HepG2 (cell line): ENCODE results near the gene OPRL1. TPM values are rescaled to one million over a fixed set of nuclear protein-coding genes. Genes with fewer than 3 reads are reported as not detected.
A peak's percentile ranks its signal among the peaks of the same experiment; 100 is the strongest.

Experiments
- CREM ChIP-seq, 2 experiments: sonication (generic) in 1 of 2; formaldehyde crosslinking in 1 of 2; IDR thresholded peaks; 2 replicates each; pipeline versions ENCODE4 v1.4.0 to v1.6.1; 2016 to 2020; ENCODE audit warnings: antibody characterized with exemption in 1 of 2, mild to moderate bottlenecking in 1 of 2, missing genetic modification reagents in 1 of 2
- E2F1 ChIP-seq: sonication (generic); formaldehyde crosslinking; IDR thresholded peaks from 2 replicates; pipeline ENCODE4 v1.5.0; 2020; ENCODE audit warnings: missing genetic modification reagents
- GLMP ChIP-seq: sonication (generic); formaldehyde crosslinking; IDR thresholded peaks from 2 replicates; pipeline ENCODE4 v1.9.0; 2021; ENCODE audit warnings: missing genetic modification reagents, mild to moderate bottlenecking, borderline replicate concordance
- KLF16 ChIP-seq, 2 experiments: sonication (generic) in 1 of 2; formaldehyde crosslinking in 1 of 2; IDR thresholded peaks; 2 replicates each; pipeline versions ENCODE4 v1.6.1 to v1.8.0; 2016 to 2023; ENCODE audit warnings: missing genetic modification reagents in 2 of 2, missing compliant biosample characterization in 1 of 2
- MLX ChIP-seq: IDR thresholded peaks from 2 replicates; pipeline ENCODE4 v1.6.1; 2016
- NR2F1 ChIP-seq, 2 experiments: fragments of 450-650 bp in 1 of 2; formaldehyde crosslinking in 1 of 2; IDR thresholded peaks; 2 replicates each; pipeline versions ENCODE4 v1.5.0 to v1.6.1; 2016 to 2020; ENCODE audit warnings: mild to moderate bottlenecking in 1 of 2, missing compliant biosample characterization in 1 of 2, missing genetic modification reagents in 1 of 2, moderate library complexity in 1 of 2
- POLR2G ChIP-seq: fragments of 200-400 bp; formaldehyde crosslinking; IDR thresholded peaks from 2 replicates; pipeline ENCODE4 v1.6.1; 2018; ENCODE audit warnings: mild to moderate bottlenecking, low read depth, low read length, moderate library complexity
- RARG ChIP-seq: sonication (generic); formaldehyde crosslinking; IDR thresholded peaks from 2 replicates; pipeline ENCODE4 v1.4.0; 2020; ENCODE audit warnings: low read depth, mild to moderate bottlenecking, missing genetic modification reagents
- RORA ChIP-seq: sonication (generic); formaldehyde crosslinking; IDR thresholded peaks from 2 replicates; pipeline ENCODE4 v1.5.0; 2020; ENCODE audit warnings: mild to moderate bottlenecking, missing genetic modification reagents, moderate library complexity
- SIX4 ChIP-seq: sonication (generic); formaldehyde crosslinking; IDR thresholded peaks from 2 replicates; pipeline ENCODE4 v1.4.0; 2020; ENCODE audit warnings: missing genetic modification reagents
- TBX2 ChIP-seq: sonication (generic); formaldehyde crosslinking; IDR thresholded peaks from 2 replicates; pipeline ENCODE4 v1.5.0; 2020; ENCODE audit warnings: missing genetic modification reagents, mild to moderate bottlenecking, borderline replicate concordance
- TOPORS ChIP-seq: sonication (generic); formaldehyde crosslinking; IDR thresholded peaks from 2 replicates; pipeline ENCODE4 v1.8.0; 2023; ENCODE audit warnings: mild to moderate bottlenecking, missing genetic modification reagents
- ZMYM3 ChIP-seq: sonication (generic); formaldehyde crosslinking; IDR thresholded peaks from 2 replicates; pipeline ENCODE4 v1.5.1; 2020; ENCODE audit warnings: mild to moderate bottlenecking, missing genetic modification reagents
- ZNF180 ChIP-seq: sonication (generic); formaldehyde crosslinking; IDR thresholded peaks from 2 replicates; pipeline ENCODE4 v1.4.0; 2020; ENCODE audit warnings: low read depth, missing genetic modification reagents, borderline replicate concordance
- ZNF225 ChIP-seq: sonication (generic); formaldehyde crosslinking; IDR thresholded peaks from 2 replicates; pipeline ENCODE4 v1.4.0; 2020; ENCODE audit warnings: mild to moderate bottlenecking, missing genetic modification reagents
- ZNF629 ChIP-seq: sonication (generic); formaldehyde crosslinking; conservative IDR thresholded peaks from 2 replicates; pipeline ENCODE4 v1.5.0; 2020; ENCODE audit warnings: missing genetic modification reagents
- ZNF709 ChIP-seq: sonication (generic); formaldehyde crosslinking; IDR thresholded peaks from 2 replicates; pipeline ENCODE4 v1.5.0; 2020; ENCODE audit warnings: mild to moderate bottlenecking, missing genetic modification reagents
- ZNF749 ChIP-seq: sonication (generic); formaldehyde crosslinking; IDR thresholded peaks from 2 replicates; pipeline ENCODE4 v1.8.0; 2022; ENCODE audit warnings: mild to moderate bottlenecking, missing genetic modification reagents, moderate library complexity, borderline replicate concordance
- ZNF761 ChIP-seq: sonication (generic); formaldehyde crosslinking; conservative IDR thresholded peaks from 2 replicates; pipeline ENCODE4 v1.4.0; 2020; ENCODE audit warnings: mild to moderate bottlenecking, missing genetic modification reagents
- ZNF777 ChIP-seq: sonication (generic); formaldehyde crosslinking; IDR thresholded peaks from 2 replicates; pipeline ENCODE4 v1.4.0; 2020; ENCODE audit warnings: missing genetic modification reagents
- ZNF850 ChIP-seq: sonication (generic); formaldehyde crosslinking; conservative IDR thresholded peaks from 2 replicates; pipeline ENCODE4 v1.9.0; 2021; ENCODE audit warnings: mild to moderate bottlenecking, missing genetic modification reagents
- ZNF878 ChIP-seq: sonication (generic); formaldehyde crosslinking; IDR thresholded peaks from 2 replicates; pipeline ENCODE4 v1.8.1; 2023; ENCODE audit warnings: mild to moderate bottlenecking, missing genetic modification reagents, moderate library complexity
- polyA plus RNA-seq, 8 experiments: library from polyadenylated mRNA; depleted of rRNA in 3 of 8; stranded (reverse) in 7 of 8; unstranded in 1 of 8; fragments of >200 nt; fragmentation: Illumina TruSeq in 4 of 8; extraction: Trizol in 4 of 8; gene quantifications; 2 replicates each; pipeline versions ENCODE4 v1.2.1 to v1.2.3, GENCODE V29; 2011 to 2016; ENCODE audit warnings: low read depth in 4 of 8, missing spikeins in 1 of 8, mixed read lengths in 1 of 8; ENCODE audit not compliant: insufficient read depth in 1 of 8
- total RNA-seq, 5 experiments: library from RNA; depleted of rRNA; stranded (reverse); fragments of >200 nt; fragmentation: Illumina TruSeq; extraction: Trizol; gene quantifications; 2 replicates each; pipeline ENCODE4 v1.2.3, GENCODE V29; 2016; ENCODE audit warnings: low read depth in 1 of 5
- TF ChIP-seq, protein P1 (sequence below): fragments of 450-650 bp; IDR thresholded peaks from 2 replicates; pipeline ENCODE4 v1.6.1; 2016
- TF ChIP-seq, protein P2 (sequence below): sonication (generic); formaldehyde crosslinking; IDR thresholded peaks from 2 replicates; pipeline ENCODE4 v1.4.0; 2020; ENCODE audit warnings: missing genetic modification reagents

The OPRL1 gene
- total and polyA plus RNA-seq, 2 of the 13 experiments (the other 11 are each of a cell fraction or from before 2014, with no cell fraction given) = 0.35 to 0.71 TPM

DNA sequence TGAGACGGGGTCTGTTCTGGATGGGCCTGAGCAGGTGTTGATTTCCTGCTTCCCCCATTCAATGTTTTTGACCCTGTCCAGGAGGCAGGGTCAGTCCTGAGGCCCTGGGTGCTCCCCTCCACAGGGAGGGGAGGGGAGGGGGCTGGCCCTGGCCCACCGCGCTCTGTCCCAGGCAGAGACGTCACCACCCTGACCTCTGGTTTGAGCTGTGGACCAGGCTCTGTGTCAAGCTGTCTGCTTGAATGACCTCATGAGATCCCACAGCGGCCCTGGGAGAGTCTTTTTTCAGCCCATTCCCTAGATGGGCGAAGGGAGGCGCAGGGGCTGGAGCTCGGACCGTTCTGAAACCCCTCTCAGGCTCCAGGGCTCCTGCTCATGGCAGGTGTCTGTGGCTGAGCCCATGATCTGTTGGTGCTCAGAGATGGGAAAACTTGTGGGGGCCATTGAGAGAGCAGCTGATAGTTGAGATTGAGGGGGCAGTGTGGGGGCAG is 13.2 kb downstream of the OPRL1 start (continued):
- no peak for TF ChIP-seq TOPORS
- TF ChIP-seq ZNF878 (CRISPR knock-in tag) = no peak
- TF ChIP-seq ZNF225 (CRISPR knock-in tag) = no peak
- no peak for TF ChIP-seq MLX (CRISPR knock-in tag)
- no peak for TF ChIP-seq POLR2G
- TF ChIP-seq NR2F1 (CRISPR knock-in tag; IDR thresholded peaks at IDR 0.05) = no peak
- no peak for TF ChIP-seq ZNF777 (CRISPR knock-in tag)
- no peak for TF ChIP-seq ZNF709 (CRISPR knock-in tag)
- TF ChIP-seq, protein P1, sequence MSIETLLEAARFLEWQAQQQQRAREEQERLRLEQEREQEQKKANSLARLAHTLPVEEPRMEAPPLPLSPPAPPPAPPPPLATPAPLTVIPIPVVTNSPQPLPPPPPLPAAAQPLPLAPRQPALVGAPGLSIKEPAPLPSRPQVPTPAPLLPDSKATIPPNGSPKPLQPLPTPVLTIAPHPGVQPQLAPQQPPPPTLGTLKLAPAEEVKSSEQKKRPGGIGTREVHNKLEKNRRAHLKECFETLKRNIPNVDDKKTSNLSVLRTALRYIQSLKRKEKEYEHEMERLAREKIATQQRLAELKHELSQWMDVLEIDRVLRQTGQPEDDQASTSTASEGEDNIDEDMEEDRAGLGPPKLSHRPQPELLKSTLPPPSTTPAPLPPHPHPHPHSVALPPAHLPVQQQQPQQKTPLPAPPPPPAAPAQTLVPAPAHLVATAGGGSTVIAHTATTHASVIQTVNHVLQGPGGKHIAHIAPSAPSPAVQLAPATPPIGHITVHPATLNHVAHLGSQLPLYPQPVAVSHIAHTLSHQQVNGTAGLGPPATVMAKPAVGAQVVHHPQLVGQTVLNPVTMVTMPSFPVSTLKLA = no peak
- no peak for TF ChIP-seq CREM (IDR thresholded peaks at IDR 0.05)
- no peak for TF ChIP-seq CREM (CRISPR knock-in tag; IDR thresholded peaks at IDR 0.05)
- no peak for TF ChIP-seq GLMP (CRISPR knock-in tag)
- no peak for TF ChIP-seq SIX4
- no peak for TF ChIP-seq RORA (CRISPR knock-in tag)
- no peak for TF ChIP-seq ZNF761 (CRISPR knock-in tag)
- no peak for TF ChIP-seq ZNF180
- TF ChIP-seq KLF16 (CRISPR knock-in tag; IDR thresholded peaks at IDR 0.05) = no peak
- TF ChIP-seq TBX2 (CRISPR knock-in tag) = peak; percentile 31; the same call in 1 of the 2 replicates
- TF ChIP-seq E2F1 (CRISPR knock-in tag) = no peak
- peak; percentile 97 for TF ChIP-seq ZNF629 (CRISPR knock-in tag)
- no peak for TF ChIP-seq ZNF749 (CRISPR knock-in tag)
- TF ChIP-seq, protein P2, sequence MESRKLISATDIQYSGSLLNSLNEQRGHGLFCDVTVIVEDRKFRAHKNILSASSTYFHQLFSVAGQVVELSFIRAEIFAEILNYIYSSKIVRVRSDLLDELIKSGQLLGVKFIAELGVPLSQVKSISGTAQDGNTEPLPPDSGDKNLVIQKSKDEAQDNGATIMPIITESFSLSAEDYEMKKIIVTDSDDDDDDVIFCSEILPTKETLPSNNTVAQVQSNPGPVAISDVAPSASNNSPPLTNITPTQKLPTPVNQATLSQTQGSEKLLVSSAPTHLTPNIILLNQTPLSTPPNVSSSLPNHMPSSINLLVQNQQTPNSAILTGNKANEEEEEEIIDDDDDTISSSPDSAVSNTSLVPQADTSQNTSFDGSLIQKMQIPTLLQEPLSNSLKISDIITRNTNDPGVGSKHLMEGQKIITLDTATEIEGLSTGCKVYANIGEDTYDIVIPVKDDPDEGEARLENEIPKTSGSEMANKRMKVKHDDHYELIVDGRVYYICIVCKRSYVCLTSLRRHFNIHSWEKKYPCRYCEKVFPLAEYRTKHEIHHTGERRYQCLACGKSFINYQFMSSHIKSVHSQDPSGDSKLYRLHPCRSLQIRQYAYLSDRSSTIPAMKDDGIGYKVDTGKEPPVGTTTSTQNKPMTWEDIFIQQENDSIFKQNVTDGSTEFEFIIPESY (CRISPR knock-in tag) = no peak
- TF ChIP-seq ZMYM3 (CRISPR knock-in tag) = peak; percentile 71
- TF ChIP-seq ZNF850 (CRISPR knock-in tag) = no peak
- no peak for TF ChIP-seq RARG (CRISPR knock-in tag)
